Measurements from ENCODE around the gene HAPLN3.

Gene HAPLN3

GRCh38 chr15:88891540-88892254 is 3.6 kb downstream of the HAPLN3 start:
- no peak for DNase-seq

GRCh38 chr15:88890495-88890894 is 4.8 kb downstream of the HAPLN3 start:
- no peak for DNase-seq

GRCh38 chr15:88888719-88889118 is 6.6 kb downstream of the HAPLN3 start:
- no peak for DNase-seq

GRCh38 chr15:88887068-88887580 is 8.2 kb downstream of the HAPLN3 start:
- no peak for DNase-seq

- DNase-seq = no peak
These were observed 12.6 kb downstream of the HAPLN3 start for GRCh38 chr15:88882785-88883184.

GRCh38 chr15:88881775-88882174 is 13.6 kb downstream of the HAPLN3 start:
- no peak for DNase-seq

- no peak for DNase-seq
These were observed 14.2 kb downstream of the HAPLN3 start for GRCh38 chr15:88880944-88881740.

GRCh38 chr15:88878720-88879184 is 16.6 kb downstream of the HAPLN3 start:
- DNase-seq = peak; percentile 69

GRCh38 chr15:88877906-88878305 is 17.4 kb downstream of the HAPLN3 start:
- no peak for DNase-seq

- DNase-seq = no peak
These were observed 17.9 kb downstream of the HAPLN3 start for GRCh38 chr15:88877415-88877814.

- no peak for DNase-seq
These were observed 18.8 kb downstream of the HAPLN3 start for GRCh38 chr15:88876573-88876972.

GRCh38 chr15:88874684-88875083 is 20.7 kb downstream of the HAPLN3 start:
- no peak for DNase-seq

- no peak for DNase-seq
These were observed 21.1 kb downstream of the HAPLN3 start for GRCh38 chr15:88874275-88874674.

GRCh38 chr15:88873786-88874185 is 21.6 kb downstream of the HAPLN3 start:
- no peak for DNase-seq

GRCh38 chr15:88872706-88873105 is 22.6 kb downstream of the HAPLN3 start:
- no peak for DNase-seq

GRCh38 chr15:88872106-88872505 is 23.2 kb downstream of the HAPLN3 start:
- no peak for DNase-seq

- DNase-seq = no peak
These were observed 24.0 kb downstream of the HAPLN3 start for GRCh38 chr15:88871313-88871712.

- DNase-seq = no peak
These were observed 29.0 kb downstream of the HAPLN3 start for GRCh38 chr15:88866295-88866881.

- DNase-seq = no peak
These were observed 29.7 kb downstream of the HAPLN3 start for GRCh38 chr15:88865498-88866099.

- DNase-seq = no peak
These were observed 30.4 kb downstream of the HAPLN3 start for GRCh38 chr15:88864861-88865497.

- no peak for DNase-seq
These were observed 31.9 kb downstream of the HAPLN3 start for GRCh38 chr15:88863412-88863811.

- no peak for DNase-seq
These were observed 35.1 kb downstream of the HAPLN3 start for GRCh38 chr15:88860212-88860611.

GRCh38 chr15:88859550-88859949 is 35.8 kb downstream of the HAPLN3 start:
- no peak for DNase-seq
